ENCODE measurements around the gene KCNK1. TPM values are rescaled to one million over a fixed set of nuclear protein-coding genes. Genes with fewer than 3 reads are reported as not detected.

KCNK1 gene
- polyA plus RNA-seq, 2 of the 4 experiments (the other 2 are of a cell fraction): 8.4 to 11.8 TPM

GRCh38 chr1:233639611-233640010 is 25.7 kb downstream of the KCNK1 start:
- WGBS (ENCODE audit: missing lambda C conversion rate): 90% methylated on average over 5 of the region's 5 CpGs
- Histone ChIP-seq H3K27ac (no peak overlapping the region), H3K4me1 (no peaks in the 10 kb centered on the region), H3K9me3 (no peaks in the 10 kb centered on the region), H3K4me2 (no peak overlapping the region), H3K4me3 (no peak overlapping the region)
- DNase-seq (ENCODE audit: low read depth in 1 of 2, low spot score in 1 of 2) (no peak), FAIRE-seq (no peak), ATAC-seq (no peak)
- POLR2A ChIA-PET: no interaction called here
- CTCF ChIA-PET: interaction anchor here (1.7 kb wide), 1 partner anchor 11 kb away, joined by 6 read pairs; no protein-coding TSS in a partner anchor
- TF ChIP-seq EHMT2 (IDR thresholded peaks at IDR 0.05; ENCODE audit: low read depth) (no peak), SMC3 (IDR thresholded peaks at IDR 0.05) (no peak), KDM1A (IDR thresholded peaks at IDR 0.05; ENCODE audit: low read depth) (no peak), HDAC2 (IDR thresholded peaks at IDR 0.05) (no peak), RCOR1 (IDR thresholded peaks at IDR 0.05; ENCODE audit: low read depth, low read length) (no peak), HOXB5 (CRISPR knock-in tag; IDR thresholded peaks at IDR 0.05) (no peak), NR3C1 (IDR thresholded peaks at IDR 0.05) (no peak), RARB (CRISPR knock-in tag; IDR thresholded peaks at IDR 0.05) (no peak), ELK1 (IDR thresholded peaks at IDR 0.05; ENCODE audit: low read depth, low read length) (no peak), ZFP36 (IDR thresholded peaks at IDR 0.05; ENCODE audit: borderline replicate concordance, partially characterized antibody) (no peak), HMGXB4 (CRISPR knock-in tag; IDR thresholded peaks at IDR 0.05; ENCODE audit: borderline replicate concordance) (no peak), CHD4 (IDR thresholded peaks at IDR 0.05; ENCODE audit: borderline replicate concordance) (no peak), FOXS1 (CRISPR knock-in tag; IDR thresholded peaks at IDR 0.05) (no peak), REST (IDR thresholded peaks at IDR 0.05) (no peak), FOSL2 (IDR thresholded peaks at IDR 0.05) (no peak), FOSL2 (CRISPR knock-in tag; IDR thresholded peaks at IDR 0.05) (no peak), KDM5A (IDR thresholded peaks at IDR 0.05) (no peak), JUNB (IDR thresholded peaks at IDR 0.05) (no peak), ATOH8 (CRISPR knock-in tag; IDR thresholded peaks at IDR 0.05; ENCODE audit: low read depth) (no peak), SREBF2 (IDR thresholded peaks at IDR 0.05) (no peak)

- ATAC-seq: no peak
- FAIRE-seq: no peak
- TF ChIP-seq POLR2A (IDR thresholded peaks at IDR 0.05; ENCODE audit: low read length) (no peak), CEBPB (IDR thresholded peaks at IDR 0.05) (no peak), ESRRA (IDR thresholded peaks at IDR 0.05; ENCODE audit: borderline replicate concordance, low read length) (no peak), ZSCAN20 (CRISPR knock-in tag; IDR thresholded peaks at IDR 0.05) (no peak), NR3C1 (IDR thresholded peaks at IDR 0.05) (no peak), MAX (IDR thresholded peaks at IDR 0.05) (no peak), RAD21 (conservative IDR thresholded peaks at IDR 0.05 in 1 of 2, IDR thresholded peaks at IDR 0.05 in 1 of 2) (no peak), E2F6 (IDR thresholded peaks at IDR 0.05; ENCODE audit: borderline replicate concordance, low read depth) (no peak), EP300 (IDR thresholded peaks at IDR 0.05) (no peak), BHLHE40 (IDR thresholded peaks at IDR 0.05; ENCODE audit: low read depth, low read length) (no peak), ZFP36 (IDR thresholded peaks at IDR 0.05; ENCODE audit: borderline replicate concordance, partially characterized antibody) (no peak), HDAC2 (IDR thresholded peaks at IDR 0.05) (no peak), MAFK (IDR thresholded peaks at IDR 0.05; ENCODE audit: partially characterized antibody) (no peak), CBX2 (IDR thresholded peaks at IDR 0.05; ENCODE audit: borderline replicate concordance, low read depth) (no peak), POLR2AphosphoS2 (conservative IDR thresholded peaks at IDR 0.05; ENCODE audit: low read length) (no peak), CBX8 (IDR thresholded peaks at IDR 0.05) (no peak), TP53 (CRISPR knock-in tag; IDR thresholded peaks at IDR 0.05) (no peak)
These were observed 26.3 kb downstream of the KCNK1 start for GRCh38 chr1:233640179-233640578.

More at GRCh38 chr1:233640179-233640578, 26.3 kb downstream of the KCNK1 start:
- no peak for DNase-seq (ENCODE audit: low read depth in 1 of 2, low spot score in 1 of 2)
- Histone ChIP-seq H3K4me2 (no peak overlapping the region), H3K4me3 (no peak overlapping the region), H3K27ac (no peak overlapping the region), H3K4me1 (no peaks in the 10 kb centered on the region), H3K9me3 (no peaks in the 10 kb centered on the region)
- WGBS (ENCODE audit: missing lambda C conversion rate): 89% methylated on average over 3 of the region's 3 CpGs
- CTCF ChIA-PET: interaction anchor here (1.7 kb wide), 1 partner anchor 11 kb away, joined by 6 read pairs; no protein-coding TSS in a partner anchor
- POLR2A ChIA-PET: no interaction called here
